Nephron progenitor cell (in vitro differentiated cells): ENCODE results near the gene SLC4A5.
A peak's percentile ranks its signal among the peaks of the same experiment; 100 is the strongest.

ENCODE experiments used
- DNase-seq: peaks from one replicate; pipeline ENCODE4 v3.0.0; 2021
- H3K27ac Mint-ChIP-seq: 2 replicates; pipeline ENCODE4 v1.8.0; 2021; ENCODE audit warnings: mild to moderate bottlenecking, moderate library complexity, mixed read lengths
- H3K27me3 Mint-ChIP-seq: 2 replicates; pipeline ENCODE4 v1.8.0; 2021; ENCODE audit warnings: mild to moderate bottlenecking, low read depth, mixed read lengths; ENCODE audit not compliant: poor library complexity
- H3K36me3 Mint-ChIP-seq: 2 replicates; pipeline ENCODE4 v1.8.0; 2021; ENCODE audit warnings: low read depth, mixed read lengths
- H3K4me1 Mint-ChIP-seq: 2 replicates; pipeline ENCODE4 v1.8.0; 2021; ENCODE audit warnings: mixed read lengths
- H3K4me3 Mint-ChIP-seq: 2 replicates; pipeline ENCODE4 v1.8.0; 2021; ENCODE audit warnings: mild to moderate bottlenecking, moderate library complexity, mixed read lengths
- H3K9me3 Mint-ChIP-seq: 2 replicates; pipeline ENCODE4 v1.8.0; 2021; ENCODE audit warnings: mild to moderate bottlenecking, moderate library complexity, mixed read lengths
- TF ChIP-seq, protein P1 (sequence below): fragments of 200-600 bp; sonication (generic); IDR thresholded peaks from 2 replicates; pipeline ENCODE4 v1.5.0; 2021; ENCODE audit warnings: antibody characterized with exemption

The SLC4A5 gene

DNA sequence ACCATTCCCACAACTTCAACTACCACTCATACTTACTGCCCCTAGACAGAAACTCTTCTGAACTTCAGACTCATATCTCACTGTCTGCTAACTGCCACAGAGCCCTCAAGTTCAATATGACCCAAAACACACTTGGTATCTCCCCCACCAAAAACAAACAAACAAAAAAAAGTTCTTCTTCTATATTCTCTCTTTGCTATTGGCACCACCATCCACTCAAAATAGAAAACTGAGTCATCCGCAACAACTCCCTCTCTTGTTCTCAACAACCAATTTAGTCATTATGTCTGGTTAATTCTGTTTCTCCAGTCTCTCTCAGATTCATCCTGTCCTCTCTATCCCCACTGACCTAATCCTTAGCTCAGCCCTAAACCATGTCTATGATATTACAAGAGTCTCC lies 44.1 kb upstream of the SLC4A5 start:
- Mint-ChIP-seq H3K4me3 (no peak overlapping the region), H3K9me3 (no peaks in the 10 kb centered on the region), H3K27me3 (no peaks in the 10 kb centered on the region), H3K36me3 (peaks cover 10% of the 10 kb centered on the region), H3K4me1 (no peaks in the 10 kb centered on the region), H3K27ac (no peak overlapping the region)
- TF ChIP-seq, protein P1, sequence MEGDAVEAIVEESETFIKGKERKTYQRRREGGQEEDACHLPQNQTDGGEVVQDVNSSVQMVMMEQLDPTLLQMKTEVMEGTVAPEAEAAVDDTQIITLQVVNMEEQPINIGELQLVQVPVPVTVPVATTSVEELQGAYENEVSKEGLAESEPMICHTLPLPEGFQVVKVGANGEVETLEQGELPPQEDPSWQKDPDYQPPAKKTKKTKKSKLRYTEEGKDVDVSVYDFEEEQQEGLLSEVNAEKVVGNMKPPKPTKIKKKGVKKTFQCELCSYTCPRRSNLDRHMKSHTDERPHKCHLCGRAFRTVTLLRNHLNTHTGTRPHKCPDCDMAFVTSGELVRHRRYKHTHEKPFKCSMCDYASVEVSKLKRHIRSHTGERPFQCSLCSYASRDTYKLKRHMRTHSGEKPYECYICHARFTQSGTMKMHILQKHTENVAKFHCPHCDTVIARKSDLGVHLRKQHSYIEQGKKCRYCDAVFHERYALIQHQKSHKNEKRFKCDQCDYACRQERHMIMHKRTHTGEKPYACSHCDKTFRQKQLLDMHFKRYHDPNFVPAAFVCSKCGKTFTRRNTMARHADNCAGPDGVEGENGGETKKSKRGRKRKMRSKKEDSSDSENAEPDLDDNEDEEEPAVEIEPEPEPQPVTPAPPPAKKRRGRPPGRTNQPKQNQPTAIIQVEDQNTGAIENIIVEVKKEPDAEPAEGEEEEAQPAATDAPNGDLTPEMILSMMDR, result no peak
- DNase-seq, result no peak

DNA sequence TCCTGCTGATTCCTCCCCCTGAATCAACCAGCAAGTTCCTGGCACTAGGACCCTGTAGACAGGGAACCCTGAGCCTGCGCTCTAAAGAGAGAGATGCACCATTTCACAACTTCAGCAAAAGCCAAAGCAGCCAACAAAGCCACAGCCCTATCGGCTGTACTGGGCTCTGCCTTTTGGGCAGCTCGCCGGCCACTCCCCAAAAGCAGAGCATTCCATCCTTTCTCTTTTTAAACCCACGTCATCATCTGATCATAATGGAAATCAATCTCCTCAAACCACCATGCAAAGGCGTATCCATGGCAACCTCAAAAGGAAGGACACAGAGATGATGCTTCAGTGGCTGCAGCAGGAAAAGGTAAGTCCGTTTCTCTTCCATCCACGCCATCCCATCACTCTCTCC lies 42.2 kb upstream of the SLC4A5 start:
- no peak overlapping the region for H3K27ac Mint-ChIP-seq
- TF ChIP-seq, protein P1, result no peak
- peaks cover 16% of the 10 kb centered on the region for H3K4me1 Mint-ChIP-seq
- no peaks in the 10 kb centered on the region for H3K27me3 Mint-ChIP-seq
- H3K36me3 Mint-ChIP-seq, result peaks cover 12% of the 10 kb centered on the region
- H3K9me3 Mint-ChIP-seq, result no peaks in the 10 kb centered on the region
- no peak for DNase-seq
- H3K4me3 Mint-ChIP-seq, result no peak overlapping the region

DNA sequence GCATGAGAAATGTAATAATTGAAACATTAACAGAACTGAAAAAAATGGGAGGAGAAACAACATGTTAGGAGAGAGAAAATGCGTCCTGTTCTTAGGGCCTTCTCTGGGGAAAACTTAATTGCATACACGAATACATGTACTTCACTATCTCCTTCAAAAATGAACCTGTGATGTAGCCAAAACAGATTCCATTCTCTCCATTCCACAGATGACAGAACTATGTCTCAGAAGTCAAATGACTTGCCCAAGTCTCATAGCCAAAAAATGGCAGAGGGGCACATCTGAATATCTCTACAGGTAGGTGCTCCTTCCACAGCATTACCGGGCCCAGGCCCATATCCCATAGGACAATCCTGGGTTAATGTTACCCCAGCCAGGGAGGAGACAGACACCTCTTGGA lies 40.8 kb upstream of the SLC4A5 start:
- no peaks in the 10 kb centered on the region for H3K27me3 Mint-ChIP-seq
- TF ChIP-seq, protein P1, result no peak
- no peaks in the 10 kb centered on the region for H3K9me3 Mint-ChIP-seq
- peaks cover 12% of the 10 kb centered on the region for H3K36me3 Mint-ChIP-seq
- no peak overlapping the region for H3K27ac Mint-ChIP-seq
- H3K4me3 Mint-ChIP-seq, result no peak overlapping the region
- no peak for DNase-seq
- peaks cover 30% of the 10 kb centered on the region for H3K4me1 Mint-ChIP-seq

DNA sequence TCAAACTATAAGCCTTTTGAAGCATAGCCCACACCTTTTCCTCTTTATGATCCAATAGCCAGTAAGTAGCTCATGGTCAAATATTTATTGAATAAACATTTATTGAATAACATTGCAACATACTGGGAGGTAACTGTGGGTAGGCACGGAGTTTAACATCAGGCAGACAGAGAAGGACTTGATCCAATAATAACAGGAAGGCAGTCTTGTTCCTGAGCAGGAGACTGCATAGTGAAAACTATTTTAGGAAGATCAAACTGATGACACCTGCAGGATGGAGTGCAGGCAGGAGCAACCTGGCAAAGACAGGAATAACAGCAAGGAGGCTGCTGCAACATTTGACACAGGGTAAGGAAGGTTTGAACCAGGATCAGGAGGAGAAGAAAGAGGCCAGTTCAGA lies 40.0 kb upstream of the SLC4A5 start:
- peaks cover 37% of the 10 kb centered on the region for H3K4me1 Mint-ChIP-seq
- TF ChIP-seq, protein P1, result no peak
- no peak overlapping the region for H3K4me3 Mint-ChIP-seq
- H3K27me3 Mint-ChIP-seq, result no peaks in the 10 kb centered on the region
- no peak for DNase-seq
- H3K9me3 Mint-ChIP-seq, result no peaks in the 10 kb centered on the region
- no peak overlapping the region for H3K27ac Mint-ChIP-seq
- H3K36me3 Mint-ChIP-seq, result peaks cover 12% of the 10 kb centered on the region

DNA sequence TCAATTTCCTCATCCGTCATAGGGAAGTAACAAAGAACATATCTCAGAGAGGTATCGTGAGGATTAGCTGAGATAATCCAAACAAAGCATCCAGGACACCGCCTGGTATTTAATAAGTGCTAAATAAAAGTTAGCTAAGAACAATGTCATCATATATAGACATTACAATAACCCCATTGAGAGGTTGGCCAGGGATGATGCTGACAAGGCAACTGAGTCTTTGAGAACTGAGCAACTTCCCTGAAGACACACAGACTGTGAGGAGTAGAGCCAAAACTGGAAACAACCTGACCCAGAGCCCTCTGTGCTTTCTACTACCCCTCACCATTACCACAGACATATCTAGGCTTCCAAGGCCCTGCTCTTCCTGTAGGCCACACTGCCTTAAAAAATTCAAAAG lies 38.5 kb upstream of the SLC4A5 start:
- peaks cover 37% of the 10 kb centered on the region for H3K4me1 Mint-ChIP-seq
- peak overlapping the region; percentile 18 for H3K27ac Mint-ChIP-seq
- no peak for DNase-seq
- H3K27me3 Mint-ChIP-seq, result no peaks in the 10 kb centered on the region
- H3K4me3 Mint-ChIP-seq, result no peak overlapping the region
- TF ChIP-seq, protein P1, result no peak
- H3K9me3 Mint-ChIP-seq, result no peaks in the 10 kb centered on the region
- peaks cover 26% of the 10 kb centered on the region for H3K36me3 Mint-ChIP-seq

DNA sequence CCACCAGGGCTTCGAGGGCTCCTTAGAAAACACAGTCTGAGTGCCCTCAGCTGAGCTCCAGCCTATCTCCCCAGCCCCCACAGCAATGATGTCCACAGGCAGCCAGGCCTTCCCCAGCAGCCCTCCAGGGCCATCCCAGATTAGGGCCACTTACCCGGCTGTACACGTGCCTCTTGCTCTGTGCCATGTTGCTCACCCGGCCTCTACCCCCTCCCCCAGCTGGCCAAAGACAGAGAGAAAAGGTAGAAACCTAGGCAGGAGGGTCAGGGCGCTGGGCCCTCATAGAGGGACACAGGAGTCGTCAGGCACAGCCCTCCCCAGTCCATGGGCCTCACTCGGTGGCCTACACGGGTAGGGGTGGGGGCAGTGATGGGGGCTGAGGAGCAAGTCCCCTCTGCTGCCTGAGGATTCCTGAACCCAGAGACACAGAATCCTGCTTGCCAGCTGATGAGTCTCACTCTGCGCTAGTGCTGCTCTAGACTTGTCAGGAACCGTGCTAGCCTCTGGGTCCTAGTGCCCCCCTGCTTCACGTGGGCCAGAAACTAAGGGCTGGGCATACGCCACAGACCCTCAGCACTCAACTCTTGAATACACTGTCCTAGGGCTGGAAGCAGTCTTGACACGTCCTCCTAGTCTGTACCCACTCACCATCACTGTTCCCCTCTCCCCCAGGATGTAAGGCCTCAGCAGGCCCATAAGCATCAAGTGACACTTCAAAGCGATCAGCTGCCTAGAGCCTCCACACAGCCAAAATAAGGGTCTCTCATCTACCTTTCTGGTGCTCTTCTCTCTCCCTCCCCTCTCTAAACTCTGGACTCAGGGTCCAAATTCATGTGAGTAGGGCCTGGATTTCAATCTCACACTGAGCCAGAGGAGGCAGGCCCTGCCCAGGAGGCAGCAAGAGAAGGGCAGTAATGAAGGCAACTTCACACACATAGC lies 36.9 kb upstream of the SLC4A5 start, which contains the start of gene DCTN1:
Gene DCTN1 (minus strand): TSS at position 461 of the 939 bp plus-strand sequence. CDS start 274 bp downstream, at position 187.
- Mint-ChIP-seq H3K27me3 (no peaks in the 10 kb centered on the region), H3K9me3 (no peaks in the 10 kb centered on the region), H3K36me3 (peaks cover 30% of the 10 kb centered on the region), H3K27ac (peak within 1 kb of the TSS; percentile 71), H3K4me1 (peaks cover 45% of the 10 kb centered on the region), H3K4me3 (peak within 1 kb of the TSS; percentile 76)
- TF ChIP-seq, protein P1, result no peak
- DNase-seq, result peak; percentile 50
